ENCODE data around the gene NOXO1.
"Not testable (repeated sequence)": the region's sequence is repeated elsewhere in the genome, so short reads cannot be mapped to it uniquely, and the experiment has no call there.

The NOXO1 gene

DNA sequence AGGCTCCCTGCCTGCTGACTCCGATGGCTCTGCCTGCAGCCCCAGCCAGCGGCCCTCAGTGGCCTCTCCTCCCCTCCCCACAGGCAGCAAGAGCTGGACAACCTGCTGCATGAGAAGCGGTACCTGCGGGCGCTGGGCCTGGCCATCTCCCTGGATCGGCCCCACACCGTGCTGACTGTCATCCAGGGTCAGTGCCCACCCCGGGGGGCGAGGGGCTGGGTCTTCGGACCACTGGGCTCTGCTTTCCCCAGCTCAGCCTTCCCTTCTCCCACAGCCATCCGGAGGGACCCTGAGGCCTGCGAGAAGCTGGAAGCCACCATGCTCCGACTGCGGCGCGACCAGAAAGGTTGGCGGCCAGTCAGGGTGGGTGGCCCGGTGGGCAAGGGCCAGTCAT lies 3.4 kb downstream of the NOXO1 start:
- no peak for DNase-seq

DNA sequence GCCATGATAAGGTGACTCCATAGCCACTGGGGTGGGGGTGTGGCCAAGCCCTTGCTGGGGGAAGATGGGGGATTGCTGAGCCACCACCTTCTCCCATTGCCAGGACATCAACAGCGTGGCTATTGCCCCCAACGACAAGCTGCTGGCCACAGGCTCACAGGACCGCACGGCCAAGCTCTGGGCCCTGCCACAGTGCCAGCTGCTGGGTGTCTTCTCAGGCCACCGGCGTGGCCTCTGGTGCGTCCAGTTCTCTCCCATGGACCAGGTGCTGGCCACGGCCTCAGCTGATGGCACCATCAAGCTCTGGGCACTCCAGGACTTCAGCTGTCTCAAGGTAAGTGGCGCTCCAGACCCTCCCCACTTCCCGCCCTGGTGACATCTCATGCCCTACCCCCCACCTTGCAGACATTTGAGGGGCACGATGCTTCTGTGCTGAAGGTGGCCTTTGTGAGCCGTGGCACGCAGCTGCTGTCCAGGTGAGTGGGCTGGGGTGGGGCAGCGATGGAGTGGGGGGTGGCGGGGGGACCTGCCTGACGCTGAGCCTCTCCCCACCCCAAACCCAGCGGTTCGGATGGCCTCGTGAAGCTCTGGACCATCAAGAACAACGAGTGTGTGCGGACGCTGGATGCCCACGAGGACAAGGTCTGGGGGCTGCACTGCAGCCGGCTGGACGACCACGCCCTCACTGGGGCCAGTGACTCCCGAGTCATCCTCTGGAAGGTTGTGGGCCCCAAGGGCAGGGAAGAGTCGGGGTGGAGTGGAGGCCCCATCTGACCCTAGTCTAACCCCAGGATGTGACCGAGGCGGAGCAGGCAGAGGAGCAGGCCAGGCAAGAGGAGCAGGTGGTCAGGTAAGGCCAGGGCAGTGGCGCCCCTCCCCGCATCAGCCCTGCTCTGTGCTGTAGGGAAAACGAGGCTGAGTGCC lies 4.1 kb downstream of the NOXO1 start:
- no peak for DNase-seq

DNA sequence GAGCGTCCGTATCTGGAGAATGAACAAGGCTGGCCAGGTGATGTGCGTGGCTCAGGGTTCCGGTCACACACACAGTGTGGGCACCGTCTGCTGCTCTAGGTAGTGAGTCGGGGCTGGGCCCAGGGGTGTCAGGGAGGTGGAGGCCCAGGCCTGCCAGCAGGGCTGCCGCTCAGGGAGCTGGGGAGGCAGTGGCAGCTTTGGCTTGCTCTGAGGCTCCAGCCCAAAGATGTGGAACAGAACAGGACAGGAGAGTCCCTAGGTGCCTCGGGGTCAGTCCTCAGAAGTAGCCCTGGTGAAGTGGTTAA lies 5.1 kb downstream of the NOXO1 start:
- DNase-seq = no peak

DNA sequence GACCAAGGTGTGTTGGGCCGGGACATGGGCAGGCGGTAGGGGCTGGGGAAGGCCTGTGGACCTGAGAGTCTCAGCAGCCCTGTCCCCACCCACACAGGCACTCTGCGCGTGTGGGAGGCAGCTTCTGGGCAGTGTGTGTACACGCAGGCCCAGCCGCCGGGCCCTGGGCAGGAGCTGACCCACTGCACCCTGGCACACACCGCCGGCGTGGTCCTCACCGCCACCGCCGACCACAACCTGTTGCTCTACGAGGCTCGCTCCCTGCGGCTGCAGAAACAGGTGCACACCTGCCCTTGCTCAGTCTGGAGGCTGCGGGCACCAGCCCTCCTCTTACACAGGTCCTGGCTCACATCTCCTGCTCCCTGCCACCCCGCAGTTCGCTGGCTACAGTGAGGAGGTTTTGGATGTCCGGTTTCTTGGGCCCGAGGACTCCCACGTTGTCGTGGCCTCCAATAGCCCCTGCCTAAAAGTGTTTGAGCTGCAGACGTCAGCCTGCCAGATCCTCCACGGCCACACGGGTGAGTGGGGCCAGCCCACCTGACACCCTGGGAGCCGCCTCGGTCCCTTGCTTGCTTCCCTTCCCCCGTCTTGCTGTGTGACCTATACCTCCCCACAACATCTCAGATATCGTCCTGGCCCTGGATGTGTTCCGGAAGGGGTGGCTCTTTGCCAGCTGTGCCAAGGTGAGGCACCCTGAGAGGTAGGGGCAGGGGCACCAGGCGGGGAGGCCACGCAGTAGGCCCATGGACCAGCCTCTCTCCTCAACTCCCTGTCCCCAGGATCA lies 5.6 kb downstream of the NOXO1 start:
- no peak for DNase-seq

DNA sequence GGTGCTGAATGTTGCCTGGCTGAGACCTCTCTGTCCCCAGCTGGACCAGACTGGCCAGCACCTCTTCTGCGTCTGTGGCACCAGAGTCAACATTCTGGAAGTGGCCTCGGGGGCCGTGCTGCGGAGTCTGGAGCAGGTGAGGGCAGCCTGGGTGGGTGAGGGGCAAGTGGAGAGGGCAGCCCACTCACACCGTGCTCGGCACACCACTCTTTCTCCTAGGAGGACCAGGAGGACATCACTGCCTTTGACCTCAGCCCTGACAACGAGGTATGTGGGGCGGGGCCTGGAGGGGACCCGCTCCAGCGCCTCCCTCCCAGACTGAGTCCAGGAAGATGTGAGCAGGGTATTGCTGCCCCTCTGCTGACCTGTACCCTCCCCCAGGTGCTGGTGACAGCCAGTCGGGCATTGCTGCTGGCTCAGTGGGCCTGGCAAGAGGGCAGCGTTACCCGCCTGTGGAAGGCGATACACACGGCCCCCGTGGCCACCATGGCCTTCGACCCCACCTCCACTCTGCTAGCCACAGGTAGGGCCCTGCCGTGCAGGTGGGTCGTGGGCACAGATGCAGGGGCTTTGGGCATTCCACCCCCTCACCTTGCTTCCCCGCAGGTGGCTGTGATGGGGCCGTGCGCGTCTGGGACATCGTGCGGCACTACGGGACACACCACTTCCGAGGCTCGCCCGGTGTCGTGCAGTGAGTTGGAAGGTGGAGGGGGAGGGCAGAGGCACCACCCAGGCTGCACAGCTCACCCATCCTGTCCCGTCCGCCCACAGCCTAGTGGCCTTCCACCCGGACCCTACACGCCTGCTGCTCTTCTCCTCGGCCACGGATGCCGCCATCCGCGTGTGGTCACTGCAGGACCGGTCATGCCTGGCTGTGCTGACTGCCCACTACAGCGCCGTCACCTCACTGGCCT lies 6.9 kb downstream of the NOXO1 start:
- DNase-seq = no peak

DNA sequence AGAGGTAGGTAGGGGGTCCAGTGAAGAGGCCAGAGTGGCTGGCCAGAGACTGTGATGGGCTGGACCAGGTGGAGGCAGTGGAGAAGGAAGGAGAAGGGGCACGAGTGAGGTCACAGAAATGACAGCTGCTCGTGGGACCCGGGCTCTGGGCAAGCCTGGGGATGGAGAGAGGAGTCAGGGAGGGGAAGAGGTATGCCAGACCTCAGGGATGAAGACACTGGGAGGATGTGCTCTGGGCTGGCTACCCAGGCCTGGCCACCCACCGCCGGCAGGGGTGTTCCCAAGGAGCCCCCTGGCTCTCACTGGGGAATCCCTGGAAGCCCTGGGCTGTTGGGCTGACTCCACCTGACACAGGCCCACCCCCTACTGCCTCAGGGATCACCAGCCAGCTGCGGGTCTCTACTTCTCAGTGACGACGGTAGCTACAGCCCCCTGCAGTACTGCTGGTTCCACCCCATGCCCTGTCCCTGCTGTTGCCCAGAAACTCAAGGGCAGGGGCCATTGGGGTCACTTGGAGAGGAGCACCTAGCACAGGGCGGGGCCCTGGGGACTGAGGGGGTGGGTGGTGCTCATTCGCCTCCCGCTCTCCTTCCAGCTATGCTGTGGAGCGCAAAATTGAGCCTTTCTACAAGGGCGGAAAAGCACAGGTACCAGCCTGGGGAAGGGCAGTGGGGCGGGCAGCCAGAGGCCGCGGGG lies 7.7 kb downstream of the NOXO1 start:
- DNase-seq = no peak

DNA sequence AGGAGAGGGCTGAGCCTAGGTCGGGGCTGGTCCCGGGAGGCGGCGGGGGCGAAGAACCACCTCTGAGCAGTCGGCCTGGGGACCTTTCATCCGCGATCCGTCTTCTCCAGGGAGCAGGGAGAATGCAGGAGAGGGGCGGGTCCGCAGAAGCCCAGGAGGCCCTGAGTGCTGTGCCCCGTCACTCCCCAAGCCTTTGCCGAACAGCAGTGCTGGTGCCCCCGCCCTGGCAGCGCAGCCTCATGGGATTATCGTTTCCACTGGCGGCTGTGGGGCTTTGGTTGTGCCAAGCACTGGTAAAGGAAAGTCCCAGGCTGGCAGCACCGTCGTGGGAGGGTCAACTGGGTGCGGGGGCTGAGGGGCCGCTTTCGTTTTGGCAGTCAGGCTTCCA lies 8.8 kb downstream of the NOXO1 start:
- no peak for DNase-seq

DNA sequence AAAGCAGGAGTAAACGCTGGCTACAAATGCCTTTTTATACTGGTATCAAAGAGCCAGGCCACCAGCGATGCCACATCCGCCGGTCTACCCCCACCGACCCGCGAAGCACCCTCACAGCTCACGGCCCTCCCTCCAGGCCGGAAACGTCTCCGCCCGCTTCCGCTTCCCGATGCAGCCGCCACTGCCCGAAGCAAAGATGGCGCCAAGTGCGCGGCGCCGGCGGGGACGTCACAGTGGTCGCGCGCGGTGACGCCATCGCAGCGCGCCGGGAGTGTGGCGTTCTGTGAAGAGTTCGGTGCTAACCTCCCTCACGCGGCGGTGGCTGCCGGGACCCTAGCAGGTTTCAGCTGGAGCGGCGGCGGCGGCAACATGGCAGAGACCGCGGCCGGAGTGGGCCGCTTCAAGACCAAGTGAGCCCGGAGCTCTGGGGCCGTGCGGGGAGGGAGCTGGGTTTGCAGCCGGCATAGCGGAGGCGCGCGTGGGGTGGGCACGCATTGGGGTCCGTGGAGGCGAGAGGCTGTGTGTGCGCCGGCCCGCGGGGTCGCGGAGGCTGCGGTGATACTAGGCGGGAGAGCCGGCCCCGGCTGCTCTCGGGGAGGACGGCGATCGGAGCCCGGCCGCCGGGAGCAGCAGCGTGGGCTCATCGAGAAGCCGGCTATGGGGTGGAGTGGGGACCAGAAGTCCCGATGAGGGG lies 9.3 kb downstream of the NOXO1 start, which contains the start of gene TBL3:
TSS of gene TBL3 (plus strand) at position 258 of the 694 bp plus-strand sequence. CDS start at position 370, 112 bp downstream.
- peak; percentile 69 for DNase-seq

DNA sequence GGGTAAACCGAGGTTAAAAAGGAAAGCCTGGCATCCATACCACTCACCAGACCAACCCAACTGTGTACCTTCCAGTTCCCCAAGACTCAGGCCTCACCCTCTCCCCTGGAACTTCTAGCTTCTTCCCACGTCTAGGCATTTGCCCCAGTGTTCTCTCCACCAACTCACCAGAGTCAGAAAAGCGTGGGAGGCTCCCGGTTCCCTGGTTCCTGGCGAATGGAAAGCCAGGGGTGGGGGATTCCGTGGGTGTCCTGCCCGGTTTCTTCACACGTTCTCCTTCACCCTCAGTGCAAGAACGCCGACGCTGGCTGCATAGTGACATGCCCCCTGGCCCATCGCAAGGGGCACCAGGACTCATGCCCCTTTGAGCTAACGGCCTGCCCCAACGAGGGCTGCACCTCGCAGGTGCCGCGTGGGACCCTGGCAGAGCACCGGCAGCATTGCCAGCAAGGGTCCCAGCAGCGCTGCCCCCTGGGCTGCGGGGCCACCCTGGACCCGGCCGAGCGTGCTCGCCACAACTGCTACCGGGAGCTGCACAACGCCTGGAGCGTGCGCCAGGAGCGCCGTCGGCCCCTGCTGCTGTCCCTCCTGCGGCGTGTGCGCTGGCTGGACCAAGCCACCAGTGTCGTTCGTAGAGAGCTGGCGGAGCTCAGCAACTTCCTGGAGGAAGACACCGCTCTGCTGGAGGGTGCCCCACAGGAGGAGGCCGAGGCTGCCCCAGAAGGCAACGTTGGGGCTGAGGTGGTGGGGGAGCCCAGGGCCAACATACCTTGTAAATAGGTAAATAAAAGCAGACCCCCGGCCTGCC lies 12.9 kb downstream of the NOXO1 start:
- no peak for DNase-seq

DNA sequence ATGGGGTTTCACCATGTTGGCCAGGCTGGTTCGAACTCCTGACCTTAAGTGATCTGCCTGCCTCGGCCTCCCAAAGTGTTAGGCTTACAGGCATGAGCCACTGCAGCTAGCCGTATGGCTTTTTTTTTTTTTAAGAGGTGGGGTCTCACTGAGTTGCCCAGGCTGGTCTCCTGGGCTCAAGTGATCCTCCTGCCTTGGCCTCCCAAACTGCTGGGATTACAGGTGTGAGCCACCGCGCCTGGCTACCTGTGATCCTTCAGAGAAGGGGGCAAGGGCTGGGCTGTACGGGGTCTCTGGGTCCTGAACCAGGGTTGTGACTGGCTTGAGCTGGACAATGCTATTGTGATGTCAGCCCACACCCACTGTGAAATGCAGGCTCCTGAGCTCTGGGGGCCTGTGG lies 14.8 kb downstream of the NOXO1 start, which contains the start of gene RNF151:
TSS of gene RNF151 (plus strand) at position 397 of the 400 bp plus-strand sequence. CDS start 26 bp downstream, outside the sequence.
- DNase-seq = no peak

DNA sequence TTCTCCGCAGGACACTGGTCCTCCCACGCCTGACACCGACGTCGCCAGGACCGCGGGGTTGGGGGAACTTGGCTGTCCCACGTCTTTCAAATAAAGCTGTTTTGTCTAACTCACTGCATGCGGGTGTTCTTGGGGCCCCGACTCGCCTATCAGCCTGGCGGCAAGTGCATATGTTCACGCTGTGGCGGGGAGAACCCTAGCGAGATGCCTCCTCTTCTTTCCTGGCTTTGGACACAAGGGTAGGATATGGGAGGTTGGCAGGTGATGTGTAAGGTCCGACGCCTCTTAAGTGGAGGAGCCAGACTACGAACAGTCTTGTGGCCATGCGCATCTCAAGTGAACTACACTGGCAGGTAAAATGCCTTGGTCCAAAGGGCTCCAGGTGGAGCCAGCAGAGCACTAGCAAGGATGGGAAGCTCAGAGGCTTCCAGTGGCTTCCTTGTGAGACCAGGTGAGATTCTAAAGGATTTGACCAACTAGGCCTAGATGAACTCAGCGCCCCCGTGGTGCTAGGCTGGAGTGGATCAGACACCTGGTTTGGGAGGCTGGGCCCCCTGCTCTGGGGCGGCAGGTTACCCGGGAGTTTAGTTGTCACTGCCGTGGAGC lies 15.8 kb downstream of the NOXO1 start:
- no peak for DNase-seq

DNA sequence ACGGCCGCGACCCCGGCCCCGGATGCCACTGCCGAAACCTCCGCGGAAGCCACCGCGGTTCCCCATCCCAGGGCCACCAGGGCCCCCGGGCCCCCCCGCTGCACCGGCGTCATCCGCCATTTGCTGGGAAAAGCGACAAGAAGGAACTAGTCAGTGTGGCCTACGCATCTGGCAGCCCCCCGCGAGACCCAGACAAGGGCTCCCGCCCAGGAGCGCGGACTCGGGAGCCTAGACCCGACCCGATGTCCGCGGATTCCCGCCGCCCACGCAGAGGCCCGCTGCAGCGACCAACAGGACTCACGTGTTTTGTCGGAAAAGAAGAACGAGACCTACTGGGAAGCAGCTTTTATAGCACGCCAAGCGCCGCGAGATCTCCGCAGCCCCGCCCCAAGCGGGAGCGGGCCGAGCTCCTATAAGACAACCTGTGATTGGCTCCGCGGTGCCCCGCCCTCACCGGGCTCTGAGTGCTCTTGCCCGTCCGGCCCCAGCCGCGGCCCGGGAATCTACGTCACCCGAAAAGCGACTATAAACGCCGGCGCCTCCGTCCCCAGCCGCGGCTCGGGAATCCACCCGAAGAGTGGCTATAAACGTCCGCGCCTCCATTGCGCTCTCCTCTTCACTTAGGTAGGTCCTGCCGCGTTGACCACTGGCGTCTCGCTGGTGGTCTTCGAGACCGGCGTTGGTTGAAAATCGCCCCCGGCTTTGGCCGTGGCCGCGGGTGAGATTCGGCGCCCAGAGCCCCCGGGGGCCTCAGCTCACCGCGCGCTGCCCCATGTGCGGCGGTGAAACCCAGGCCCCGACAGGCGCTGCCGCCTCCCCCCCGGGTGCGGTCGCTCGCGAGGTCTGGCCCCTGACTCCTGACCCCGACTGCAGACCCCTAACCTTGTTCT lies 16.5 kb downstream of the NOXO1 start, which contains the start of gene RPS2:
TSS of gene RPS2 (minus strand) at position 321 of the 890 bp plus-strand sequence. CDS start at position 120, 201 bp downstream.
- DNase-seq = peak; percentile 85

DNA sequence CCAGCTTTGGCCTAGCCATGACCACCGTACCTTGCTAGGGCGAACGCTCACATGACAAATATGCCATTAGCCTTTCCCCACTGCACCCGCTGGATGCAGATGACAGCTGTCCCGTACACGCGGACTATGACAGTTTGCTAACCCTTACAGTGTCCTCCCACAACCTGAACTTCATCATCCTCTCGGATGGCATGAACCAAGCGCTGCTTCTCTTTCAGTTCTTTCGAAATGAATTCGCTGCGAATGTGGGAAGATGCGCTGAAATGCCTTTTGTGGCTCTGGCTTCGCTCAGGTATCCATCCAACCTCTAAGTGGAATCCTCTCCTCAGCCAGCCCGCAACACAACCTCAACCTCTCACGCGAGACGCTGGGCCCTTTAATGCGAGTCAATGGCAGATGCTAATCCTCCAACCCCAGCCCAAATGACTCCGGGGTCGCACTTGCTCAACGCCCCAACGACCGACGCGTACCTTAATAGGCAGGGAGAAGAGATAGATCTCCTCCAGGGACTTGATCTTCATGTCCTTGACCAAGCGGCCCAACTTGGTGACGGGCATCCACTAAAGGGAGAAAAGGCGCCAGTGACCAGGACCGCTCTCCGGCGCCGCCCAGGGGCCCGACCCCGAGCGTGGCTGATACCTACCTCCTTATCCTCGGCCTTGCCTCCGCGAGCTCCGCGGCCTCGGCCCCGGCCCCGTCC lies 17.3 kb downstream of the NOXO1 start:
- DNase-seq = no peak

DNA sequence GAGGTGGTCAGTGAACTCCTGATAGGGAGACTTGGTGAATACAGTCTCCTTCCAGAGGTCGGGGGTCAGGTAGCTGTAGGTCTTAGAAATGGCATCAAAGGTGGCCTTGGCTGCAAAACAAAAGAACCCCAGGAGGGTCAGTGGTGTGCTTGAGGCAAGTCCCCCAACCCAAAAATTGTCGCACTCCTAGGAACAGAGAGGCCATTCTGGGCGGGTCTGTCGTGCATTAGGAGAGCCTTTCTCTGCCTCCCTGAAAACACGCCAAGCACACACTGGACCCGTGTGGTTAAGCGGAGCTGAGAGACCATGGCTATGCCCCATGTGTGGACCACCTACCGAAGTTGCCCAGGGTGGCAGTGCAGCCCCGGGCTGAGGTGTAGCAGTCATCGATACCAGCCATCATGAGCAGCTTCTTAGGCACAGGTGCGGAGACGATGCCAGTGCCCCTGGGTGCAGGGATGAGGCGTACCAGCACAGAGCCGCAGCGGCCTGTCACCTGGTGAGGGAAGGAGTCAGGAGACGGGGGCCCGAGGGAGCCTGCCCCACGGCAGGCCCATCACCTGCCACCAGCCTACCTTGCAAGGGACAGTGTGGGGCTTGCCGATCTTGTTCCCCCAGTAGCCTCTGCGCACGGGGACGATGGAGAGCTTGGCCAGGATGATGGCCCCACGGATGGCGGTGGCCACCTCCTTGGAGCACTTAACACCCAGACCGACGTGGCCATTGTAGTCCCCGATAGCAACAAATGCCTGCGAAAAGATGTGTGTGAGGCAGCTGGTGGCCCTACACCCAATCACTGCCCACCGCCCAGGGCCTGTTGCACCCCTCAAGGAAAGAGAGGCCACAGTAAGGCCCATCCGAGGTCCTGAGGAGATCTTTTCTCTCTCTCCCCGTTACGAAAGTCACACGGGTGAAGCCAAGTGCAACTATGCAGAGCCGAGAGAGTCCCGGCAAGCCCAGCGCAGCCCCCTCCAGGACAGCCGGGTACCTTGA lies 18.8 kb downstream of the NOXO1 start:
- not testable (repeated sequence) for DNase-seq

DNA sequence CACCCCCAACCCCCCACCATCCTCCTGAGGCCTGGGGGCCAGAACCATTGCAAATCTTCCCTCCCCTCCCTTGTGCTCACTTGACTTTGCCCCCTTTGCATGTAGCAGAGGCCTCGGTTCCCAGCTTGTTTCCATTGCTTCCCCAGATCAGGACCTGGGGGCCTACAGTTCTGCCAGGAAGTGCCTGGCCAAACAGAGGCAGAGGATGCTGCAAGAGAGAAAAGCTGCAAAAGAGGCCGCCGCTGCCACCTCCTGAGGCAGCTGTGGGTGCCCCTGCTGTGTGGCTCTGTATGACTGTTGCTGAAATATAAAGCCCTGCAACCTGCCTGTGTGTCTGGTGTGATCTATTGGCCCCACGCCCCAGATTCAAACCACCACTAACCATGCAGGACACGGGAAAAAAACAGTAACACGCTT lies 19.6 kb downstream of the NOXO1 start:
- DNase-seq = no peak

DNA sequence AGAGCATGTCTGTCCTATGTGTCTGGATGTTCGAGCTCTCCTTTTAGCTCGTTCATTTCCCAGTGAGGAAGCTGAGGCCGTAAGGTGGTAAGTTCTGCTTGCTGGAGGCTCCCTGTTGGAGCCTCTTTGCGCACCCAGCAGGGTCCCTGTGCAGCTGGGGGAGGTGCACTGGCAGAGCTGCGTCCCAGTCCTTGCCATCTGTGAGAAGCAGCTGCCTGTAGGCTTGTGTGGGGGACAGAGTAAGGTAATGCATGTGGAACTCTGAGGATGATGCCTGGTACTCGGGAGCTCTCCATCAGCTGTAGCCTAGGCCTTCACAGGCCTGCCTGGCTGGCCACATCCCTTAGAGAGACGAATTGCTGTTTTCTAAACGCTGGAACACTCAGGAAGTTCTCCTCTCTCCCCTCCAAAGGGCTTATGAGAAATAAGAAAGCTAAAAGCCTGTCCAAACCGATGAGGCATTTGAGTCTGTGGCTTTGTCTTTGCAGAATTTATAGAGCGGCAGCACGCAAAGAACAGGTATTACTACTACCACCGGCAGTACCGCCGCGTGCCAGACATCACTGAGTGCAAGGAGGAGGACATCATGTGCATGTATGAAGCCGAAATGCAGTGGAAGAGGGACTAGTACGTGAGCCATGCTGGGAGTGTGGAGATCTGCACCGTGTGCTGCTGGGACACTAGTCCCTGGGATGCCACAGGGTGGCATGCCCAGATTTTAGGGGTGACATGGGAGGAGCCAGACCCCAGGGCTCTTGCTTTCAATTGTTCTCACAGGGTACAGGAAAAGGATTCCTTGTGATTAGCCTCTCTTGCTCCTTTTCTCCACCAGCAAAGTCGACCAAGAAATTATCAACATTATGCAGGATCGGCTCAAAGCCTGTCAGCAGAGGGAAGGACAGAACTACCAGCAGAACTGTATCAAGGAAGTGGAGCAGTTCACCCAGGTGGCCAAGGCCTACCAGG lies 20.3 kb downstream of the NOXO1 start:
- no peak for DNase-seq
